Neural crest cell (in vitro differentiated cells): ENCODE measurements around the gene TRPM8. TPM values are rescaled to one million over a fixed set of nuclear protein-coding genes. Genes with fewer than 3 reads are reported as not detected.
A peak's percentile ranks its signal among the peaks of the same experiment; 100 is the strongest.
"Not testable (repeated sequence)": the region's sequence is repeated elsewhere in the genome, so short reads cannot be mapped to it uniquely, and the experiment has no call there.

ENCODE experiments used
- DNase-seq: peaks from one replicate; pipeline ENCODE4 v3.0.0; 2021; ENCODE audit warnings: low read depth, mixed read lengths, low spot score
- H3K27ac Mint-ChIP-seq: one replicate; pipeline ENCODE4 v1.8.0; 2021; ENCODE audit warnings: mild to moderate bottlenecking, mixed read lengths; ENCODE audit not compliant: unreplicated experiment
- H3K27me3 Mint-ChIP-seq: 2 replicates; pipeline ENCODE4 v1.8.0; 2021; ENCODE audit warnings: low read depth, mild to moderate bottlenecking, mixed read lengths
- H3K36me3 Mint-ChIP-seq: 2 replicates; pipeline ENCODE4 v1.8.0; 2021; ENCODE audit warnings: low read depth, mild to moderate bottlenecking, mixed read lengths
- H3K4me1 Mint-ChIP-seq: 2 replicates; pipeline ENCODE4 v1.8.0; 2021; ENCODE audit warnings: mixed read lengths
- H3K4me3 Mint-ChIP-seq: one replicate; pipeline ENCODE4 v1.8.0; 2021; ENCODE audit warnings: mild to moderate bottlenecking, mixed read lengths
- H3K9me3 Mint-ChIP-seq: 2 replicates; pipeline ENCODE4 v1.8.0; 2021; ENCODE audit warnings: mixed read lengths
- CTCF ChIP-seq: fragments of 200-600 bp; sonication (generic); conservative IDR thresholded peaks from 2 replicates; pipeline ENCODE4 v1.5.0; 2021; ENCODE audit warnings: antibody characterized with exemption, mild to moderate bottlenecking
- total RNA-seq: library from RNA; stranded (reverse); gene quantifications from 2 replicates; pipeline ENCODE4 v1.2.1, GENCODE V29; 2021

The TRPM8 gene
- total RNA-seq, 1 donor from 2014 or later, result 0.07 TPM

GRCh38 chr2:233968556-233968955 lies 51.4 kb downstream of the TRPM8 start:
- Mint-ChIP-seq H3K27ac (no peak overlapping the region), H3K4me1 (peaks cover 3% of the 10 kb centered on the region), H3K4me3 (no peak overlapping the region), H3K27me3 (no peaks in the 10 kb centered on the region), H3K36me3 (peaks cover 2% of the 10 kb centered on the region), H3K9me3 (peaks cover 4% of the 10 kb centered on the region)
- no peak for TF ChIP-seq CTCF
- no peak for DNase-seq

GRCh38 chr2:233972460-233972859 lies 55.3 kb downstream of the TRPM8 start:
- not testable (repeated sequence) for H3K27ac Mint-ChIP-seq, H3K9me3 Mint-ChIP-seq, H3K4me3 Mint-ChIP-seq, DNase-seq, H3K36me3 Mint-ChIP-seq, H3K27me3 Mint-ChIP-seq
- H3K4me1 Mint-ChIP-seq, result peaks cover 15% of the 10 kb centered on the region

- Mint-ChIP-seq H3K4me1 (peaks cover 15% of the 10 kb centered on the region), H3K27me3 (no peaks in the 10 kb centered on the region), H3K9me3 (peaks cover 4% of the 10 kb centered on the region), H3K27ac (peak overlapping the region; percentile 28), H3K4me3 (no peak overlapping the region), H3K36me3 (peaks cover 2% of the 10 kb centered on the region)
- no peak for TF ChIP-seq CTCF
- DNase-seq, result no peak
These were observed 55.9 kb downstream of the TRPM8 start for GRCh38 chr2:233972941-233973575.

- Mint-ChIP-seq H3K27me3 (no peaks in the 10 kb centered on the region), H3K9me3 (peaks cover 4% of the 10 kb centered on the region), H3K27ac (peak overlapping the region; percentile 59), H3K36me3 (peaks cover 2% of the 10 kb centered on the region), H3K4me3 (no peak overlapping the region), H3K4me1 (peaks cover 15% of the 10 kb centered on the region)
- no peak for TF ChIP-seq CTCF
- DNase-seq, result no peak
These were observed 56.6 kb downstream of the TRPM8 start for GRCh38 chr2:233973786-233974185.

- Mint-ChIP-seq H3K27ac (peak overlapping the region; percentile 3), H3K4me3 (no peak overlapping the region), H3K36me3 (peaks cover 2% of the 10 kb centered on the region), H3K27me3 (no peaks in the 10 kb centered on the region), H3K4me1 (peaks cover 15% of the 10 kb centered on the region), H3K9me3 (peaks cover 4% of the 10 kb centered on the region)
- TF ChIP-seq CTCF, result no peak
- no peak for DNase-seq
These were observed 57.4 kb downstream of the TRPM8 start for GRCh38 chr2:233974530-233975071.

- Mint-ChIP-seq H3K9me3 (peaks cover 3% of the 10 kb centered on the region), H3K4me3 (no peak overlapping the region), H3K27ac (peak overlapping the region; percentile 85), H3K36me3 (peaks cover 2% of the 10 kb centered on the region), H3K27me3 (no peaks in the 10 kb centered on the region), H3K4me1 (peaks cover 17% of the 10 kb centered on the region)
- no peak for TF ChIP-seq CTCF
- no peak for DNase-seq
These were observed 58.9 kb downstream of the TRPM8 start for GRCh38 chr2:233976087-233976486.
